ENCODE measurements around the gene GMIP.

DNA sequence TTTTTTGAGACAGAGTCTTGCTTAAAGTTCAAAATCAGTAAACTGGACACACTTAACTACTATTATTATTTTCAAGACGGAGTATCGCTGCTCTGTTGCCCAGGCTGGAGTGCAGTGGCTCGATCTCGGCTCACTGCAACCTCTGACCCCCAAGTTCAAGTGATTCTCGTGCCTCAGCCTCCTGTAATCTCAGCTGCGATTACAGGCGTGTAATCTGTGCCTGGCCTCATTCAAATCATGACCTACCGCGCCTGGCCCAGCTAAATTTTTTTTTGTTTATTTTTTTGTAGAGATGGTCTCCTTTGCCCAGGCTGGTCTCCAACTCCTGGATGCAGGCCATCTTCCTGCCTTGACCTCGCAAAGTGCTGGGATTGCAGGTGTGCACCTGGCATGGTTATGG lies 48.2 kb upstream of the GMIP start:
- TF ChIP-seq, protein P1, sequence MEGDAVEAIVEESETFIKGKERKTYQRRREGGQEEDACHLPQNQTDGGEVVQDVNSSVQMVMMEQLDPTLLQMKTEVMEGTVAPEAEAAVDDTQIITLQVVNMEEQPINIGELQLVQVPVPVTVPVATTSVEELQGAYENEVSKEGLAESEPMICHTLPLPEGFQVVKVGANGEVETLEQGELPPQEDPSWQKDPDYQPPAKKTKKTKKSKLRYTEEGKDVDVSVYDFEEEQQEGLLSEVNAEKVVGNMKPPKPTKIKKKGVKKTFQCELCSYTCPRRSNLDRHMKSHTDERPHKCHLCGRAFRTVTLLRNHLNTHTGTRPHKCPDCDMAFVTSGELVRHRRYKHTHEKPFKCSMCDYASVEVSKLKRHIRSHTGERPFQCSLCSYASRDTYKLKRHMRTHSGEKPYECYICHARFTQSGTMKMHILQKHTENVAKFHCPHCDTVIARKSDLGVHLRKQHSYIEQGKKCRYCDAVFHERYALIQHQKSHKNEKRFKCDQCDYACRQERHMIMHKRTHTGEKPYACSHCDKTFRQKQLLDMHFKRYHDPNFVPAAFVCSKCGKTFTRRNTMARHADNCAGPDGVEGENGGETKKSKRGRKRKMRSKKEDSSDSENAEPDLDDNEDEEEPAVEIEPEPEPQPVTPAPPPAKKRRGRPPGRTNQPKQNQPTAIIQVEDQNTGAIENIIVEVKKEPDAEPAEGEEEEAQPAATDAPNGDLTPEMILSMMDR (IDR thresholded peaks at IDR 0.05; ENCODE audit: extremely low read depth in 1 of 2, insufficient read depth in 1 of 2, low read depth in 1 of 2, low read length in 2 of 2), result no peak
- TF ChIP-seq MYC (IDR thresholded peaks at IDR 0.05; ENCODE audit: low read depth, low read length) (no peak), GATA2 (IDR thresholded peaks at IDR 0.05; ENCODE audit: insufficient read depth, insufficient read length, low read depth, low read length) (no peak), POLR2AphosphoS5 (IDR thresholded peaks at IDR 0.05; ENCODE audit: insufficient read depth, low read depth, low read length) (no peak), EZH2 (IDR thresholded peaks at IDR 0.05; ENCODE audit: borderline replicate concordance, low read depth, low read length, severe bottlenecking) (no peak), POLR2A (IDR thresholded peaks at IDR 0.05; ENCODE audit: low read depth, low read length) (no peak)

Data from endothelial cell of umbilical vein (primary cell).